Activated naive CD4-positive, alpha-beta T cell treated with anti-CD3 and anti-CD28 coated beads, Interleukin-2, amount 10 ng/mL, durations not matched to agents 7 days and 5 days (primary cell): ENCODE data around the gene KBTBD12.
A peak's percentile ranks its signal among the peaks of the same experiment; 100 is the strongest.
"Not testable (repeated sequence)": the region's sequence is repeated elsewhere in the genome, so short reads cannot be mapped to it uniquely, and the experiment has no call there.

Source experiments
- CTCF ChIA-PET: fragments of 350-600 bp; sonication (Branson Sonifier 250); formaldehyde crosslinking; loops from one replicate; lab custom pipeline; 2021; ENCODE audit warnings: antibody characterized with exemption; lab: Charles Lee
- DNase-seq: peaks from one replicate; pipeline ENCODE4 v3.0.0-alpha.2; 2020
- H3K27ac Mint-ChIP-seq: one replicate; pipeline ENCODE4 v1.8.0; 2021; ENCODE audit warnings: mild to moderate bottlenecking, moderate library complexity, mixed read lengths
- H3K27me3 Mint-ChIP-seq: one replicate; pipeline ENCODE4 v1.8.0; 2021; ENCODE audit warnings: mild to moderate bottlenecking, mixed read lengths
- H3K36me3 Mint-ChIP-seq: one replicate; pipeline ENCODE4 v1.8.0; 2021; ENCODE audit warnings: mixed read lengths
- H3K4me1 Mint-ChIP-seq: one replicate; pipeline ENCODE4 v1.8.0; 2021; ENCODE audit warnings: mixed read lengths
- H3K4me3 Mint-ChIP-seq: one replicate; pipeline ENCODE4 v1.8.0; 2021; ENCODE audit warnings: mild to moderate bottlenecking, moderate library complexity, mixed read lengths
- H3K9me3 Mint-ChIP-seq: one replicate; pipeline ENCODE4 v1.8.0; 2021; ENCODE audit warnings: mixed read lengths

Gene KBTBD12

GRCh38 chr3:127889976-127890650 lies 24.9 kb upstream of the KBTBD12 start:
- H3K36me3 Mint-ChIP-seq: no peaks in the 10 kb centered on the region
- DNase-seq: no peak
- peaks cover 6% of the 10 kb centered on the region for H3K27me3 Mint-ChIP-seq
- no peaks in the 10 kb centered on the region for H3K4me1 Mint-ChIP-seq
- H3K4me3 Mint-ChIP-seq: no peak overlapping the region
- peak overlapping the region; percentile 67 for H3K27ac Mint-ChIP-seq
- CTCF ChIA-PET: no interaction called here
- H3K9me3 Mint-ChIP-seq: peaks cover 14% of the 10 kb centered on the region

DNA sequence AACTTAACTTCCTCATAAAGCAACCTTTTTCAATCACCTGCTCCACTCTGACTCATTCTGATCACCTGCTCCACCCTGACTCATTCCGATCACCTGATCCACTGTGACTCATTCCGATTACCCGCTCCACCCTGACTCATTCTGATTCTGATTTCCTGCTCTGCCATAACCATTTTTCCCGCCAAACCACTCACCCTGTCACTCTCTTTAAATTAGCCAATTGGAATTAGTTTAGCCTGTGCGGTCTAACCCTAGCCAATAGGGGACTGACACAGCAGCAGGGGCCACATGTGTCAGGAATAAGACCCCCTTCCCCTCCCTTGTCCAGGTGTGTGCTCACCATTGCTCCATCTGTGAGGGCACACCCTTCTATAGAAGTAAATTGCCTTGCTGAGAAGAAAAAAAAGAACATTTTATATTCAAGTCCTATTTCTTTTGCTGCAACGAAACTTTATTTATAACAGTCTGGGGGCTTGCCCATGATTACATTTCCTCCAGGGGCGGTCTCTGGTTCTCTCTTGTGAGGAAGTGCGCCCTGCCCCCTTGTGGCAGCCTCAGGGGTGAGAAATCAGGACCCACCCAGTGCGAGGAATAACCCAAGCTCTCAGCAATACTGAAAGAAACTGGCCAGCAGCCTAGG lies 24.3 kb upstream of the KBTBD12 start:
- H3K4me1 Mint-ChIP-seq, H3K4me3 Mint-ChIP-seq, CTCF ChIA-PET, H3K27me3 Mint-ChIP-seq, H3K36me3 Mint-ChIP-seq: not testable (repeated sequence)
- Mint-ChIP-seq H3K27ac (peak overlapping the region; percentile 67), H3K9me3 (peaks cover 14% of the 10 kb centered on the region)
- DNase-seq: peak; percentile 37

- Mint-ChIP-seq H3K4me1 (no peaks in the 10 kb centered on the region), H3K9me3 (peaks cover 14% of the 10 kb centered on the region), H3K36me3 (no peaks in the 10 kb centered on the region), H3K27ac (no peak overlapping the region), H3K27me3 (no peaks in the 10 kb centered on the region), H3K4me3 (no peak overlapping the region)
- CTCF ChIA-PET: no interaction called here
- DNase-seq: no peak
Observed at GRCh38 chr3:127894481-127894880, 20.6 kb upstream of the KBTBD12 start.

DNA sequence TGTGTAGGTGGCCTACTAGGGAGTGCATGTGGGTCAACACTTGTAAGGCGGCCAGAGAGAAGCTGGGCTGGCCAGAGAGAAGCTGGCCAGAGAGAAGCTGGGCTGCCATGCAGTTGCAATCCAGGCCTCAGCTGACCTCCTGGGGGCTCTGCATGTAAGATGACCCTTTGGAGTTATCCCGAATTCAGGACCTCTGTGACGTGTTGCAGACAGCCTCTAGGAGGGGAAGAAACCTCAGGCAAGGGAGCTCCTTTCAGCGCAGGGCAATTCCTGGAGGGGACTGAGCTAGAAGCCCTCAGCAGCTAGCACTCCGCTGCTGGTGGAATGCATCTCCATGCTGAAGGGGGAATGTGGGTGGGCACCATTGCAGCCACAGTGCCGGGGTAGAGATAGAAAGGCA lies 15.8 kb upstream of the KBTBD12 start:
- H3K4me3 Mint-ChIP-seq: no peak overlapping the region

DNA sequence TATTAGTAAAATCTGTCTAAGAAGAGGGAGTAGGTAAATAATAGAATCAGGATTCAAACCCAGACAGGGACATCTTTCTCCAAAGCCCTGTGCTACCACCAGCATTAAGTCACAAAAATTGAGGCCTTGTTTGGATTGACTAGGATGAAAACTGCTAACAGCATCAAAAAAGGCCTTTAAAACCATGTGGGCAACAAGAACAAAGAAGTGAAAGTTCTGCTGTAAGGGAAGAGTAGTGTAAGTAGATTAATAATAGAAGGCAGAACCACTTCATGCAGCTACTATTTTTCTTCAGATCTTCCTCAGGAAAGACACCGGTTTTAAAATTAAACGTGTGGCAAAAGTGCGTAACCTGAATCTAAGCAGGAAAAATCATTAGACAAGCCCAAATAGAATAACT lies 15.3 kb upstream of the KBTBD12 start:
- no peak for DNase-seq
- Mint-ChIP-seq H3K27me3 (peaks cover 19% of the 10 kb centered on the region), H3K9me3 (no peaks in the 10 kb centered on the region), H3K4me1 (no peaks in the 10 kb centered on the region), H3K36me3 (no peaks in the 10 kb centered on the region), H3K27ac (no peak overlapping the region), H3K4me3 (no peak overlapping the region)
- CTCF ChIA-PET: no interaction called here

More for the DNA sequence above, 15.8 kb upstream of the KBTBD12 start:
- peaks cover 19% of the 10 kb centered on the region for H3K27me3 Mint-ChIP-seq
- CTCF ChIA-PET: no interaction called here
- no peak overlapping the region for H3K27ac Mint-ChIP-seq
- no peaks in the 10 kb centered on the region for H3K4me1 Mint-ChIP-seq
- no peaks in the 10 kb centered on the region for H3K9me3 Mint-ChIP-seq
- no peak for DNase-seq
- H3K36me3 Mint-ChIP-seq: no peaks in the 10 kb centered on the region

DNA sequence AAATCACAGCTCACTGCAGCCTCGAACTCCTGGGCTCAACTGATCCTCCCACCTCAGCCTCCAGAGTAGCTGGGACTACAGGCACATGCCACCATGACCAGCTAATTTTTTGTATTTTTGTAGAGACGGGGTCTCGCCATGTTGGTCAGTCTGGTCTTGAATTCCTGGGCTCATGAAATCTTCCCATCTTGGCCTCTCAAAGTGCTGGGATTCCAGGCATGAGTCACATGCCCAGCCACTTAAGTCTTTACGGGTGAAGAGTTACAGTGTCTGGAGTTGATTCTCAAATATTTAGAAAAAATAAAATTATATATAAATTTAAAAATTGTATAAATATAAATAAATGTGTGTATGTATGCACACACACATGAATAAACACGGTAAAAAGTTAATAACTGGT lies 14.5 kb upstream of the KBTBD12 start:
- no peak for DNase-seq

DNA sequence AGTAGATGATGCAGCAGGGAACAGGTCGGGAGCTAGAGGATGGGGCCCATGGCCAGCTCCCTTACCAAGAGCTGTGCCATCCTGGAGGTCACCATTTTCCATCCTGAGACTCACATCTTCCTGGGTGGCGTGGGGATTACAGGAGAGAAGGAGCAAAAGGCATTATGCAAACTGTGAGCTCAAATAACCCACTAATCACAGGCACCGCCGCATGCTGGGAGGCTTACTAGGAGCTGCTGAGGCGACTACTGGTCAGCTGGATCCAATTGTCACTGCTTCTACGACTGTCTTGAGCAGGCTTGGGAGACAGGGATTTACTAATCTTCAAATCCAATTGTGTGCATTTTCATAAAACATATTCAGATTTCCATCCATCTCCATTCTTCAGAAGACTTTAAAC lies 12.5 kb upstream of the KBTBD12 start:
- no peak overlapping the region for H3K4me3 Mint-ChIP-seq
- no peaks in the 10 kb centered on the region for H3K9me3 Mint-ChIP-seq
- no peak for DNase-seq
- H3K36me3 Mint-ChIP-seq: no peaks in the 10 kb centered on the region
- H3K27me3 Mint-ChIP-seq: peaks cover 22% of the 10 kb centered on the region
- no peaks in the 10 kb centered on the region for H3K4me1 Mint-ChIP-seq
- CTCF ChIA-PET: no interaction called here
- H3K27ac Mint-ChIP-seq: no peak overlapping the region

More for the DNA sequence above, 14.5 kb upstream of the KBTBD12 start:
- no peaks in the 10 kb centered on the region for H3K4me1 Mint-ChIP-seq
- no peak overlapping the region for H3K27ac Mint-ChIP-seq
- no peak overlapping the region for H3K4me3 Mint-ChIP-seq
- H3K36me3 Mint-ChIP-seq: no peaks in the 10 kb centered on the region
- H3K9me3 Mint-ChIP-seq: no peaks in the 10 kb centered on the region
- CTCF ChIA-PET: no interaction called here
- H3K27me3 Mint-ChIP-seq: peaks cover 22% of the 10 kb centered on the region

DNA sequence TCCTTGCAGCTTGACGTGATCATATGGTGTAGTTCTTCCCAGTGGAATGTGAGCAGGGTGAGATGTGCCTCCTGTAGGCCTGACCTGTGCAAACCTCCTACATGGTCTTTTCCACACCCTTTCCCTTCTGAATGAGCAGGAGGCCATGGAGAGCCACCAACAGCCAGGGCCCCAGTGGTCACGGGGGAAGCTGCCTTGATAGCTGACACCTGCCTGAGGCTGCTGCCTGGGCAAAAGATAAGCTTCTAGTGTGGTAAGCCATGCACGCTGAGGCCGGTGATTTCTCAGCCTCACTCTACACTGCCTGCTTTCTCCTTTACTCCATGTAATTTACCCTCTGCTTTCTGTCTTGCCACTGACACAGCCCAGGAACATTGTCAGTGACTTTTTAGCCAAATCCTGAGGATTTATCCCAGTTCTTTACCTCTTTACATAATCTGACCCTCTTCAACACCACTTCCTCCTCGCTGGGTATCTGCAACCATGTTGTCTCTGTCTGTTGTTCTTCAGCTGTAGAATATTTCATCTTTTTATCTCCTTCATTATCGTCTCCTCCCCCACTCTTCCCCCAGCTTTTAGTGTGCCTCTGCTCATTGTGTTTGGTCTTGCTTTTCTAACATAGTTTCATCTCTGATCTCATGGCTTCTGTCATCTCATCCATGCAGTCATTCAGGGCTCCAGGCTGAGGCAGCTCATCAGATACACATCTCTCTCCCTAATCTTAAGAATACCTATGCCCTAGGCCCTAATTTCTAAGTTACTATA lies 11.2 kb upstream of the KBTBD12 start:
- Mint-ChIP-seq H3K4me1 (no peaks in the 10 kb centered on the region), H3K36me3 (no peaks in the 10 kb centered on the region), H3K27ac (no peak overlapping the region), H3K4me3 (no peak overlapping the region), H3K27me3 (peaks cover 27% of the 10 kb centered on the region), H3K9me3 (no peaks in the 10 kb centered on the region)
- CTCF ChIA-PET: no interaction called here
- no peak for DNase-seq

DNA sequence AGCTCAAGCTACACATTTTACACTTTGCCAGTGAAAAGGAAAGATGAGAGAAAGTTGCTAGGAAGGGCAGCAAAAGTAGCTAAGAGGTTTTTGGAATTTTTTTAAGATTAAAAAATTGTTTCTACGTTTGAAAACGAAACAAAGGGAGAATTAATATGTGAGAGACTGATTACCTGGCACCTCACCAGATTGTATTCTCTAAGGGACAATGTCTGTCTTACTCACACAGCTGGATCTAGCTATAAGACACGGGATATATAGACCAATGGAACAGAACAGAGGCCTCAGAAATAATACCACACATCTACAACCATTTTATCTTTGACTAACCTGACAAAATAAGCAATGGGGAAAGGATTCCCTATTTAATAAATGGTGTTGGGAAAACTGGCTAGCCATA lies 9.5 kb upstream of the KBTBD12 start:
- Mint-ChIP-seq H3K9me3 (no peaks in the 10 kb centered on the region), H3K36me3 (no peaks in the 10 kb centered on the region), H3K27ac (no peak overlapping the region), H3K27me3 (peaks cover 35% of the 10 kb centered on the region), H3K4me3 (no peak overlapping the region), H3K4me1 (no peaks in the 10 kb centered on the region)
- no peak for DNase-seq
- CTCF ChIA-PET: no interaction called here

GRCh38 chr3:127906653-127907052 lies 8.4 kb upstream of the KBTBD12 start:
- H3K27ac Mint-ChIP-seq, DNase-seq, CTCF ChIA-PET, H3K4me1 Mint-ChIP-seq, H3K4me3 Mint-ChIP-seq, H3K36me3 Mint-ChIP-seq, H3K9me3 Mint-ChIP-seq: not testable (repeated sequence)
- peaks cover 44% of the 10 kb centered on the region for H3K27me3 Mint-ChIP-seq

- CTCF ChIA-PET: no interaction called here
- H3K4me3 Mint-ChIP-seq: no peak overlapping the region
- H3K4me1 Mint-ChIP-seq: no peaks in the 10 kb centered on the region
- no peaks in the 10 kb centered on the region for H3K36me3 Mint-ChIP-seq
- peaks cover 42% of the 10 kb centered on the region for H3K27me3 Mint-ChIP-seq
- no peaks in the 10 kb centered on the region for H3K9me3 Mint-ChIP-seq
- no peak for DNase-seq
- H3K27ac Mint-ChIP-seq: no peak overlapping the region
Observed at GRCh38 chr3:127908202-127908601, 6.8 kb upstream of the KBTBD12 start.

- peaks cover 43% of the 10 kb centered on the region for H3K27me3 Mint-ChIP-seq
- CTCF ChIA-PET: no interaction called here
- no peak overlapping the region for H3K4me3 Mint-ChIP-seq
- H3K27ac Mint-ChIP-seq: no peak overlapping the region
- no peaks in the 10 kb centered on the region for H3K4me1 Mint-ChIP-seq
- no peak for DNase-seq
- H3K9me3 Mint-ChIP-seq: peaks cover 4% of the 10 kb centered on the region
- H3K36me3 Mint-ChIP-seq: no peaks in the 10 kb centered on the region
Observed at GRCh38 chr3:127908951-127909350, 6.1 kb upstream of the KBTBD12 start.

DNA sequence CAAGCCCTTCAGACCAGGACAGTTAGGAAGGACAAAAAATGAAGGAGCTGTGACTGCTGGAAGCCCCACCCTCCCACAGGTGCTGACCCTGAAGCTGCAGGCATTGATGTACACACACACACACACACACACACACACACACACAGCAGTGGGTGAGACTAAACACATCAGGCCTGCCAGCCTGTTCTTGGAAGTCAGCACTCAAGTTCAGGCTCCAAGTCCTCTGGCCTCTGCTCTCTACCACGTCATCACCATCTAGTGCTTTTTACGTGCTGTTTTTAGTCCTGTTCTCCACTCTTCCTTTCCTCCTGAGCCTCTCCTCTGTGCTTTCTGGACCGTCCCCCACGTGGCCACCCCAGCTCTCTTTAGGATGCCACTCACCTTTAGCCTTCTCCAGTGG lies 5.4 kb upstream of the KBTBD12 start:
- no peak for DNase-seq
- no peak overlapping the region for H3K27ac Mint-ChIP-seq
- H3K36me3 Mint-ChIP-seq: no peaks in the 10 kb centered on the region
- H3K27me3 Mint-ChIP-seq: peaks cover 47% of the 10 kb centered on the region
- CTCF ChIA-PET: no interaction called here
- H3K9me3 Mint-ChIP-seq: peaks cover 4% of the 10 kb centered on the region
- no peak overlapping the region for H3K4me3 Mint-ChIP-seq
- no peaks in the 10 kb centered on the region for H3K4me1 Mint-ChIP-seq

DNA sequence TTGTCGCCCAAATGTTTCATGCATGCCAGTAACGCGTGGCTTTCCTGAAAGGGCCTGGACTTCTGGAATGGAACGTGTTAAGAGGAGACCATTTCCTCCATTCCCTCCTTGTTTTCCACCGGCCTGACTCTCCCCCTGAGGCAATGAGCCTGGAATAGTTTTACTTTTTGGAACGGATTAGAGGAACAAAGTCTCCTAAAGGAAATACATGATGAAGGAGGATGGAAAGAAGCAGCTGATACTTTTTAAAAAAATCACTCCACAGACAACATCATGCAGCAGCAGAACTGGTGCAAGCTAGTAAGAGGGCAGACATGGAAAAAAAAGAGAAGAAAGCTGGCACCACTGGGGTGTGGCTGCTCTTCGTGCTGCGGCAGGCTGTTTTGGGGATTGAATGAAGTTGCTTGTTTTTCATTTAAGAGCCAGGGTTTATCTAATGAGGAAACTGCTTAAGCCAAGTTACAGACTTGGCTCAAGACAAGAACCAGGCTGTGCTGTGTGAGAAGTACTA lies 3.6 kb upstream of the KBTBD12 start:
- CTCF ChIA-PET: no interaction called here
- Mint-ChIP-seq H3K4me1 (no peaks in the 10 kb centered on the region), H3K27me3 (peaks cover 59% of the 10 kb centered on the region), H3K4me3 (no peak overlapping the region), H3K27ac (no peak overlapping the region), H3K9me3 (peaks cover 4% of the 10 kb centered on the region), H3K36me3 (no peaks in the 10 kb centered on the region)
- DNase-seq: no peak

- H3K27me3 Mint-ChIP-seq: peaks cover 66% of the 10 kb centered on the region
- H3K36me3 Mint-ChIP-seq, DNase-seq, H3K27ac Mint-ChIP-seq, H3K4me3 Mint-ChIP-seq, H3K4me1 Mint-ChIP-seq, H3K9me3 Mint-ChIP-seq, CTCF ChIA-PET: not testable (repeated sequence)
Observed at GRCh38 chr3:127913841-127914240, 1.2 kb upstream of the KBTBD12 start.
